Osteocyte (in vitro differentiated cells): ENCODE results near the gene NSMCE3. TPM values are rescaled to one million over a fixed set of nuclear protein-coding genes. Genes with fewer than 3 reads are reported as not detected.

ENCODE experiments used
- DNase-seq: peaks from one replicate; pipeline ENCODE4 v3.0.0; 2021; ENCODE audit warnings: mixed read lengths; ENCODE audit not compliant: unreplicated experiment; ENCODE audit errors: extremely low spot score
- H3K27ac Mint-ChIP-seq: one replicate; pipeline ENCODE4 v1.8.0; 2021; ENCODE audit warnings: mild to moderate bottlenecking, mixed read lengths; ENCODE audit not compliant: unreplicated experiment
- H3K27me3 Mint-ChIP-seq: one replicate; pipeline ENCODE4 v1.8.0; 2021; ENCODE audit warnings: mixed read lengths; ENCODE audit not compliant: unreplicated experiment
- H3K36me3 Mint-ChIP-seq: one replicate; pipeline ENCODE4 v1.8.0; 2021; ENCODE audit warnings: mixed read lengths; ENCODE audit not compliant: unreplicated experiment
- H3K4me1 Mint-ChIP-seq: one replicate; pipeline ENCODE4 v1.8.0; 2021; ENCODE audit warnings: mixed read lengths; ENCODE audit not compliant: unreplicated experiment
- H3K4me3 Mint-ChIP-seq: one replicate; pipeline ENCODE4 v1.8.0; 2021; ENCODE audit warnings: mild to moderate bottlenecking, moderate library complexity, mixed read lengths; ENCODE audit not compliant: unreplicated experiment
- H3K9me3 Mint-ChIP-seq: one replicate; pipeline ENCODE4 v1.8.0; 2021; ENCODE audit warnings: mixed read lengths; ENCODE audit not compliant: unreplicated experiment
- total RNA-seq: library from RNA; stranded (reverse); gene quantifications from 2 replicates; pipeline ENCODE4 v1.2.1, GENCODE V29; 2021
- TF ChIP-seq, protein P1 (sequence below): fragments of 200-600 bp; sonication (generic); IDR thresholded peaks from 2 replicates; pipeline ENCODE4 v1.5.0; 2021; ENCODE audit warnings: antibody characterized with exemption, mild to moderate bottlenecking, moderate library complexity

The NSMCE3 gene
- total RNA-seq, 1 donor from 2014 or later: 9.9 TPM

DNA sequence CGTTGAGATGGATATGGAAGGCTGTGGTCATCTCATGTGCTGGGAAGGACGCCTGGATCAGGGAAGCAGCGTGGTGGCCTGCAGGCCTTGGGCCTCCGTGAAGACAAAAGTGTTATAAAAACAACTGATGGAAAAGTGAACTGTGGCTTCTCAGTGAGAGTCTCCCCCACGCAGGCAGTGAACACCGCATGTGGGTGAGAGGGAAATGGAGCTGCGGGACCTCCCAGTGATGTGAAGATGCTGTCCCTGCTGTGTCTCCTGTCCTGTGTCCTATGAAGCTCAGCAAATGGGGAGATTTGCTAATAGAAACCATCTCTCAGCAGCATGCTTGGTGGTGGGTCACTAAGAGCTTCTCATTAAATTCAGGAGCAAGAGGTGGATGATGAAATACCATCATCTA, 25.1 kb downstream of the NSMCE3 start:
- no peaks in the 10 kb centered on the region for H3K4me1 Mint-ChIP-seq
- H3K27me3 Mint-ChIP-seq: peaks cover 6% of the 10 kb centered on the region
- no peaks in the 10 kb centered on the region for H3K36me3 Mint-ChIP-seq
- no peak overlapping the region for H3K4me3 Mint-ChIP-seq
- peak; percentile 53 for DNase-seq
- TF ChIP-seq, protein P1, sequence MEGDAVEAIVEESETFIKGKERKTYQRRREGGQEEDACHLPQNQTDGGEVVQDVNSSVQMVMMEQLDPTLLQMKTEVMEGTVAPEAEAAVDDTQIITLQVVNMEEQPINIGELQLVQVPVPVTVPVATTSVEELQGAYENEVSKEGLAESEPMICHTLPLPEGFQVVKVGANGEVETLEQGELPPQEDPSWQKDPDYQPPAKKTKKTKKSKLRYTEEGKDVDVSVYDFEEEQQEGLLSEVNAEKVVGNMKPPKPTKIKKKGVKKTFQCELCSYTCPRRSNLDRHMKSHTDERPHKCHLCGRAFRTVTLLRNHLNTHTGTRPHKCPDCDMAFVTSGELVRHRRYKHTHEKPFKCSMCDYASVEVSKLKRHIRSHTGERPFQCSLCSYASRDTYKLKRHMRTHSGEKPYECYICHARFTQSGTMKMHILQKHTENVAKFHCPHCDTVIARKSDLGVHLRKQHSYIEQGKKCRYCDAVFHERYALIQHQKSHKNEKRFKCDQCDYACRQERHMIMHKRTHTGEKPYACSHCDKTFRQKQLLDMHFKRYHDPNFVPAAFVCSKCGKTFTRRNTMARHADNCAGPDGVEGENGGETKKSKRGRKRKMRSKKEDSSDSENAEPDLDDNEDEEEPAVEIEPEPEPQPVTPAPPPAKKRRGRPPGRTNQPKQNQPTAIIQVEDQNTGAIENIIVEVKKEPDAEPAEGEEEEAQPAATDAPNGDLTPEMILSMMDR: no peak
- H3K9me3 Mint-ChIP-seq: peaks cover under 1% of the 10 kb centered on the region
- no peak overlapping the region for H3K27ac Mint-ChIP-seq

DNA sequence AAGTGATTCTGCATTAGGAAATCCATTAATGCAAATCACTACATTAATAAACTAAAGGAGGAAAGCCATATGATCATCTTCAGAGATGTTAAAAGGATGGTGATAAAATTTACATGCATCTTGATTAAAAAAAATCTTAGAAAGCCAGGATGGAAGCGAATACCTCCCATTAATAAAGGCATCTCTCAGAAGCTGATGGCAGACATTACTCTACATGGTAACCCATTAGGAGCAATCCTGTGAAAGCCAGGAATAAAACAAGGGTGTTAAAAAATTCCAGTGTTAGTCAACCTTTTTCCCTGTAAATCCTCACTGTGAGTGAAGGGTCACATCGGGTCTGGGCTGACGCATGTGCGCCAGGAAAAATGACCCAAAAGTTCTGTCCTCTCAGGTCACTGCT, 25.5 kb downstream of the NSMCE3 start:
- Mint-ChIP-seq H3K27me3 (peaks cover 6% of the 10 kb centered on the region), H3K36me3 (no peaks in the 10 kb centered on the region), H3K9me3 (no peaks in the 10 kb centered on the region), H3K4me1 (no peaks in the 10 kb centered on the region), H3K27ac (no peak overlapping the region), H3K4me3 (no peak overlapping the region)
- TF ChIP-seq, protein P1: no peak
- no peak for DNase-seq

DNA sequence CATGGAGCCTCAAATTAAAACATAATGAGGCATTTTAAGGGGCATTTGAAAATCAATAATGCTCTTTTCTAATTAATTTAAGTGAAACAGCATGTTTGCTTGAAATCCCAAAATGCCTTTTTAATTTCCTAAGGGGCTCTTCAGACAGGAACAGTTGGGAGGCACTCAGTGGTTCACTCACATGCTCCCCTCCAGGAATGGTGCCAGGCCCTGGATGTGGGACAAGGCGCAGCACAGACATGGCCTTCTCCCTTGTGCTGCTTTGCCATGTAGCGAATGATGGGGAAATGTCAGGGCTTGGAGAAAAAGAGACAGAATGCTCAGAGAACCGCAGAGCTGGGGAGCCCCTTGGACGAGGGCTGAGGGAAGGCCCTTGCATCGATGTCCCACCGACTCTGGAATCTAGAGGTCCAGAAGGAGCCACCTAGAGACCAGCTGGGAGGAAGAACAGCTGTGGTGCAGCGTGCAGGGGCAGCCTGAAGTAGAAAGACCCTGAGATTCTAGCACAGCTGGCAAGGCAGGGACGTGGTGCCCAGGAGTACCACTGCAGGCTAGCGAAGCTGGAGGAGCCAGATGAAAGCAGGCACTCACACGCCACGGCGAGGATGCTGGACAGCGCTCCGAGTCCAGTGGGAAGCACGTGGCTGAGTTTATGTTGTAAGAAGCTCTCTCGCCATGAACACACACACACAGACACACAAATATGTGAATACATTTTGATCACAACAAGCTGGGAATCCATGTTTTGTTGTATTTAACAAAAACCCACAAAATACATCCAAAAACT, 27.0 kb downstream of the NSMCE3 start:
- Mint-ChIP-seq H3K27me3 (peaks cover 6% of the 10 kb centered on the region), H3K36me3 (no peaks in the 10 kb centered on the region), H3K9me3 (no peaks in the 10 kb centered on the region), H3K4me1 (no peaks in the 10 kb centered on the region), H3K27ac (no peak overlapping the region), H3K4me3 (no peak overlapping the region)
- DNase-seq: peak; percentile 68
- TF ChIP-seq, protein P1: no peak

DNA sequence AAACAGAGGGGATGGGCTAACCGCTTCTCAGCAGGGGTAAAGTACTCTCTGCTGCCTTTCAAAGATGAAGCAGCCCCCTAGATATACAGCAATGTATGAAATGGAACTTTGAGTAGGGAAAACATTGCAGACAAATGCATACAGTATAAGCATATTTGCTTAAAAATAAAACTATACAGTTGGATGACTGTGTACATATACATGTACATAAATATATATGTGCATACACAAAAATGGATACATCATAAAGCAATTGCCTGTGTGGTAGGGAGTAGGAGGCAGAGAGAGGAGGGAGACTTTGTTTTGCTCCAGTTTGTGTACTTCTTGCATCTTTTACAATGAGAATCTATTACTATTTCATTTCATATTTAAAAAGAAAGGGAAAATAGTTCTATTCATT, 28.4 kb downstream of the NSMCE3 start:
- Mint-ChIP-seq H3K27ac (no peak overlapping the region), H3K4me3 (no peak overlapping the region), H3K36me3 (no peaks in the 10 kb centered on the region), H3K4me1 (no peaks in the 10 kb centered on the region), H3K27me3 (peaks cover 14% of the 10 kb centered on the region), H3K9me3 (peaks cover under 1% of the 10 kb centered on the region)
- no peak for DNase-seq
- TF ChIP-seq, protein P1: no peak

DNA sequence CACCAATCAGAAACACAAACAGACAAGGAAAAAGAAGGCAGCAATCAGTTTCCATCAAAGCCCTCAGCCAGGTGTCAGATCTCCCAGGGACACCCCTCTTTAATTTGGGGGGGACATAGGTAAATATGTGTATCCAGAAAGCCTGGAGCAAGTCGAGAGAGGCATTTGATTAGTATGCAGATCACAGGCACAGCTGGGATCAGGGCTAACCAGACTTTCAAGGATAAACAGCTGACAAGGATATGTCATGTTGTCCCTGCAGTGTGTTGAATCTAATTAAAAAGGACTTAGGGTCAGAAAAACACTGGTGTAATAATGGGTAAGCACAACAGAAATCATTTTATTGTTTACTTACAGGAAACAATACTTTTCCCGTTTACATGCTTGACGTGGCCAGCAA, 30.2 kb downstream of the NSMCE3 start:
- H3K27me3 Mint-ChIP-seq: peaks cover 16% of the 10 kb centered on the region
- H3K9me3 Mint-ChIP-seq: peaks cover 15% of the 10 kb centered on the region
- TF ChIP-seq, protein P1: no peak
- DNase-seq: no peak
- H3K4me1 Mint-ChIP-seq: no peaks in the 10 kb centered on the region
- no peak overlapping the region for H3K4me3 Mint-ChIP-seq
- no peak overlapping the region for H3K27ac Mint-ChIP-seq
- H3K36me3 Mint-ChIP-seq: no peaks in the 10 kb centered on the region
